Epithelial cell of umbilical artery (primary cell): ENCODE results near the gene TCF23. TPM values are rescaled to one million over a fixed set of nuclear protein-coding genes. Genes with fewer than 3 reads are reported as not detected.

Experiments
- total RNA-seq: library from RNA; depleted of rRNA; stranded (reverse); fragments of >200 nt; gene quantifications from 2 replicates; pipeline ENCODE4 v1.2.3, GENCODE V29; 2014

TCF23 gene
- not detected in 2 replicates for total RNA-seq

GRCh38 chr2:27148801-27149439, at the start of gene TCF23:
Gene TCF23 (plus strand): TSS chr2:27149004. CDS start chr2:27149134, 130 bp downstream.

GRCh38 chr2:27118525-27119329, 30.1 kb upstream of the TCF23 start, which contains the start of gene CGREF1:
Gene CGREF1 (minus strand): TSS chr2:27119128. CDS start chr2:27104366, 14,762 bp downstream.

GRCh38 chr2:27123302-27124150, 25.3 kb upstream of the TCF23 start, which contains the start of gene ABHD1:
Gene ABHD1 (plus strand): TSS chr2:27123815. CDS start chr2:27123949, 134 bp downstream.

GRCh38 chr2:27133905-27134780, 14.7 kb upstream of the TCF23 start, which contains the start of gene PREB:
Gene PREB (minus strand): TSS chr2:27134636. CDS start chr2:27134421, 215 bp downstream.

GRCh38 chr2:27139310-27139709, 9.5 kb upstream of the TCF23 start, which contains the start of gene PRR30:
Gene PRR30 (minus strand): TSS chr2:27139410. CDS start chr2:27138329, 1,081 bp downstream.

Other genes starting within 250 kb of the TCF23 start
- gene MAPRE3, start 178.4 kb upstream of the TCF23 start, total RNA-seq: 0.65 and 1.1 TPM in 2 replicates
- gene TMEM214, start 116.0 kb upstream of the TCF23 start, total RNA-seq: 20.5 and 21.9 TPM in 2 replicates
- 15.7 and 17.2 TPM in 2 replicates for gene AGBL5, start 97.3 kb upstream of the TCF23 start, total RNA-seq
- 429 and 623 TPM in 2 replicates for gene OST4, start 77.3 kb upstream of the TCF23 start, total RNA-seq
- gene EMILIN1, start 70.4 kb upstream of the TCF23 start, total RNA-seq: 1.9 and 6.1 TPM in 2 replicates
- gene KHK, start 62.2 kb upstream of the TCF23 start, total RNA-seq: 1.3 and 5.2 TPM in 2 replicates
- 3.6 and 4.7 TPM in 2 replicates for gene CGREF1, start 29.9 kb upstream of the TCF23 start, total RNA-seq
- gene ABHD1, start 25.2 kb upstream of the TCF23 start, total RNA-seq: not detected in 2 replicates
- gene PREB, start 14.4 kb upstream of the TCF23 start, total RNA-seq: 44.2 and 44.5 TPM in 2 replicates
- not detected in 2 replicates for gene PRR30, start 9.6 kb upstream of the TCF23 start, total RNA-seq
- gene ATRAID, start 63.0 kb downstream of the TCF23 start, total RNA-seq: 137 and 156 TPM in 2 replicates
- gene SLC5A6, start 63.3 kb downstream of the TCF23 start, total RNA-seq: 35.4 and 43.8 TPM in 2 replicates
- 27.2 and 31.5 TPM in 2 replicates for gene CAD, start 68.4 kb downstream of the TCF23 start, total RNA-seq
- 0.32 TPM in 1 of 2 replicates, not detected in the other for gene SLC30A3, start 114.0 kb downstream of the TCF23 start, total RNA-seq
- not detected in 2 replicates for gene DNAJC5G, start 126.4 kb downstream of the TCF23 start, total RNA-seq
- under 0.01 TPM in 1 of 2 replicates, not detected in the other for gene TRIM54, start 133.4 kb downstream of the TCF23 start, total RNA-seq
- 0.46 TPM in 1 of 2 replicates, not detected in the other for gene UCN, start 159.4 kb downstream of the TCF23 start, total RNA-seq
- 37.7 and 61.9 TPM in 2 replicates for gene MPV17, start 174.1 kb downstream of the TCF23 start, total RNA-seq
- 20.4 and 27.3 TPM in 2 replicates for gene GTF3C2, start 207.8 kb downstream of the TCF23 start, total RNA-seq
- 29.6 and 35.9 TPM in 2 replicates for gene EIF2B4, start 221.3 kb downstream of the TCF23 start, total RNA-seq
- gene SNX17, start 221.6 kb downstream of the TCF23 start, total RNA-seq: 136 and 162 TPM in 2 replicates
- gene ZNF513, start 231.7 kb downstream of the TCF23 start, total RNA-seq: 5.8 and 7.8 TPM in 2 replicates